Endothelial cell (in vitro differentiated cells): ENCODE results near the gene MTCH2. TPM values are rescaled to one million over a fixed set of nuclear protein-coding genes. Genes with fewer than 3 reads are reported as not detected.

Experiments used
- DNase-seq: peaks from one replicate; pipeline ENCODE4 v3.0.0; 2021; ENCODE audit warnings: low spot score
- H3K27ac Mint-ChIP-seq: one replicate; pipeline ENCODE4 v1.8.0; 2021; ENCODE audit warnings: mixed read lengths, inconsistent platforms; ENCODE audit not compliant: unreplicated experiment
- H3K27me3 Mint-ChIP-seq: one replicate; pipeline ENCODE4 v1.8.0; 2021; ENCODE audit warnings: mild to moderate bottlenecking, moderate library complexity, mixed read lengths, inconsistent platforms; ENCODE audit not compliant: unreplicated experiment
- H3K36me3 Mint-ChIP-seq: one replicate; pipeline ENCODE4 v1.8.0; 2021; ENCODE audit warnings: mild to moderate bottlenecking, low read depth, mixed read lengths, inconsistent platforms; ENCODE audit not compliant: unreplicated experiment
- H3K4me1 Mint-ChIP-seq: one replicate; pipeline ENCODE4 v1.8.0; 2021; ENCODE audit warnings: mild to moderate bottlenecking, mixed read lengths, inconsistent platforms; ENCODE audit not compliant: unreplicated experiment
- H3K4me3 Mint-ChIP-seq: one replicate; pipeline ENCODE4 v1.8.0; 2021; ENCODE audit warnings: mild to moderate bottlenecking, mixed read lengths, inconsistent platforms; ENCODE audit not compliant: unreplicated experiment
- H3K9me3 Mint-ChIP-seq: one replicate; pipeline ENCODE4 v1.8.0; 2021; ENCODE audit warnings: mixed read lengths, inconsistent platforms; ENCODE audit not compliant: unreplicated experiment
- total RNA-seq: library from RNA; stranded (reverse); fragmentation: NEBNext Ultra II Directional; extraction: Animal tissue kit (Norgen Biotek cat#: 25700); gene quantifications from one replicate; pipeline ENCODE4 v1.2.1, GENCODE V29; 2021; ENCODE audit not compliant: unreplicated experiment
- TF ChIP-seq, protein P1 (sequence below): fragments of 200-600 bp; sonication (generic); IDR thresholded peaks from one replicate; pipeline ENCODE4 v1.5.0; 2021; ENCODE audit warnings: antibody characterized with exemption; ENCODE audit not compliant: unreplicated experiment

The MTCH2 gene
- total RNA-seq, 1 donor from 2014 or later: 109 TPM

DNA sequence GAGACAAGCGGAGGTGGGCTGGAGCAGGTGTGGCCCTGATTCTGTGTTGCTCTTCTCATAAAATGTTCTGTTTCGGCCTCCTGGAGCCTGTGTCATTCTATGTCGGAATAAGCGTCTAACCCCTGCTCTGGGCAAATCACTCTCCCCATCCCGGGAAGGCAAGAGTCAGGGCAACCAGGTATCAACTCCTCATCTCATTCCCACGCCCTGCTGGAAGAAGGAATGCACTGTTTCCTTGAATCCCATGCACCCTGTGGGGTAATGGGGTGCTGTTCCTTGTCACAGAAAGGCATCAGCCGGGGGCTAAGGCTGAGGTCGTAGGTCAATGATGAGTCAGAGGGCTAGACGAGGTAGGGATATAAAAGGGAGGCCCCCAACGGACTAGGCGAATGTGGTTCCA is 53.2 kb downstream of the MTCH2 start:
- H3K36me3 Mint-ChIP-seq: peaks cover 18% of the 10 kb centered on the region
- TF ChIP-seq, protein P1, sequence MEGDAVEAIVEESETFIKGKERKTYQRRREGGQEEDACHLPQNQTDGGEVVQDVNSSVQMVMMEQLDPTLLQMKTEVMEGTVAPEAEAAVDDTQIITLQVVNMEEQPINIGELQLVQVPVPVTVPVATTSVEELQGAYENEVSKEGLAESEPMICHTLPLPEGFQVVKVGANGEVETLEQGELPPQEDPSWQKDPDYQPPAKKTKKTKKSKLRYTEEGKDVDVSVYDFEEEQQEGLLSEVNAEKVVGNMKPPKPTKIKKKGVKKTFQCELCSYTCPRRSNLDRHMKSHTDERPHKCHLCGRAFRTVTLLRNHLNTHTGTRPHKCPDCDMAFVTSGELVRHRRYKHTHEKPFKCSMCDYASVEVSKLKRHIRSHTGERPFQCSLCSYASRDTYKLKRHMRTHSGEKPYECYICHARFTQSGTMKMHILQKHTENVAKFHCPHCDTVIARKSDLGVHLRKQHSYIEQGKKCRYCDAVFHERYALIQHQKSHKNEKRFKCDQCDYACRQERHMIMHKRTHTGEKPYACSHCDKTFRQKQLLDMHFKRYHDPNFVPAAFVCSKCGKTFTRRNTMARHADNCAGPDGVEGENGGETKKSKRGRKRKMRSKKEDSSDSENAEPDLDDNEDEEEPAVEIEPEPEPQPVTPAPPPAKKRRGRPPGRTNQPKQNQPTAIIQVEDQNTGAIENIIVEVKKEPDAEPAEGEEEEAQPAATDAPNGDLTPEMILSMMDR: no peak
- no peaks in the 10 kb centered on the region for H3K9me3 Mint-ChIP-seq
- H3K4me1 Mint-ChIP-seq: peaks cover 37% of the 10 kb centered on the region
- peaks cover 18% of the 10 kb centered on the region for H3K27me3 Mint-ChIP-seq
- no peak overlapping the region for H3K4me3 Mint-ChIP-seq
- DNase-seq: no peak
- peak overlapping the region; percentile 52 for H3K27ac Mint-ChIP-seq

DNA sequence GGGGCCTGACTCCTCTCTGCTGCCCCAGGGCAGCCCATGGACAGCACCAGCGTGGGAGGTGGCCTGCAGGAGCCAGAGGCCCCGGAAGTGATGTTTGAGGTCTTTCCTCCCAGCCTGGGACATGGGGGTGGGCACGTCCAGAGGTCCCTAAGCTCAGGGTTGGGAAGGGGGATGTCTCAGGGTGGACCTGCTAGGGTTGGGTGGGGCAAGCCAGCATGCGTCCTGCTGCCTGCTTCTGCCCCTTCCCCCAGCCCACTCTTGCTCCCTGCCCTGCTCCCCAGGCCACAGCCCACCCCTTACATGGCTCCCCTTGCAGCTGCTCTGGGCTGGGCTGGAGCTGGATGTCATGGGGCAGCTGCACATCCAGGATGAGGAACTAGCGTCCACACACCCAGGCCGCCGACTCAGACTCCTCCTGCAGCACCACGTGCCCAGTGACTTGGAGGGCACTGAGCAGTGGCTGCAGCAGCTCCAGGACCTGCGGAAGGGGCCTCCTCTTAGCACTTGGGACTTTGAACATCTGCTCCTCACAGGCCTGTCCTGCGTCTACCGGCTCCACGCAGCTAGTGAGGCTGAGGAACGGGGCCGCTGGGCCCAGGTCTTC is 54.5 kb downstream of the MTCH2 start:
- Mint-ChIP-seq H3K4me1 (peaks cover 32% of the 10 kb centered on the region), H3K9me3 (no peaks in the 10 kb centered on the region), H3K27me3 (peaks cover 21% of the 10 kb centered on the region), H3K4me3 (no peak overlapping the region), H3K27ac (no peak overlapping the region), H3K36me3 (peaks cover 27% of the 10 kb centered on the region)
- TF ChIP-seq, protein P1: no peak
- DNase-seq: no peak

- Mint-ChIP-seq H3K27ac (no peak overlapping the region), H3K9me3 (no peaks in the 10 kb centered on the region), H3K27me3 (peaks cover 26% of the 10 kb centered on the region), H3K36me3 (peaks cover 32% of the 10 kb centered on the region), H3K4me1 (peaks cover 29% of the 10 kb centered on the region), H3K4me3 (peak overlapping the region; percentile 58)
- DNase-seq: no peak
- TF ChIP-seq, protein P1: no peak
Observed at GRCh38 chr11:47587039-47587716, 55.2 kb downstream of the MTCH2 start.

GRCh38 chr11:47586098-47586855 is 56.1 kb downstream of the MTCH2 start, which contains the start of gene FAM180B:
Gene FAM180B, plus strand, starts transcription at chr11:47586678. Its CDS starts 91 bp downstream, at chr11:47586769.
- Mint-ChIP-seq H3K27ac (peak within 1 kb of the TSS; percentile 9), H3K4me1 (peaks cover 31% of the 10 kb centered on the region), H3K36me3 (peaks cover 39% of the 10 kb centered on the region), H3K4me3 (peak within 1 kb of the TSS; percentile 58), H3K9me3 (no peaks in the 10 kb centered on the region), H3K27me3 (peaks cover 26% of the 10 kb centered on the region)
- DNase-seq: no peak
- TF ChIP-seq, protein P1: no peak
